ENCODE measurements around the gene HSFX1.
A peak's percentile ranks its signal among the peaks of the same experiment; 100 is the strongest.

Gene HSFX1

GRCh38 chrX:149807747-149808458 lies 34.0 kb downstream of the HSFX1 start:
- Histone ChIP-seq H2AFZ (ENCODE audit: low read depth, low read length) (no peak overlapping the region), H3K36me3 (replicated peaks; ENCODE audit: low read depth, low read length) (no peaks in the 10 kb centered on the region), H4K20me1 (ENCODE audit: insufficient read depth, low read length) (no peaks in the 10 kb centered on the region), H3K79me2 (ENCODE audit: low read length) (no peaks in the 10 kb centered on the region), H3K9ac (ENCODE audit: low read length) (no peak overlapping the region), H3K27ac (ENCODE audit: low read length) (no peak overlapping the region), H3K9me3 (ENCODE audit: insufficient read depth, low read length) (no peaks in the 10 kb centered on the region), H3K4me2 (ENCODE audit: low read length) (no peak overlapping the region), H3K4me1 (ENCODE audit: low read length) (no peaks in the 10 kb centered on the region), H3K27me3 (ENCODE audit: low read depth, low read length) (no peaks in the 10 kb centered on the region), H3K4me3 (ENCODE audit: low read length) (no peak overlapping the region)
- TF ChIP-seq CTCF (IDR thresholded peaks at IDR 0.05; ENCODE audit: low read depth, low read length): no peak
- no peak for TF ChIP-seq EZH2phosphoT487 (IDR thresholded peaks at IDR 0.05; ENCODE audit: low read depth)

- H3K4me3 ChIP-seq (ENCODE audit: low read length): no peak overlapping the region
- TF ChIP-seq EZH2phosphoT487 (IDR thresholded peaks at IDR 0.05; ENCODE audit: low read depth): no peak
- no peak for TF ChIP-seq CTCF (IDR thresholded peaks at IDR 0.05; ENCODE audit: low read depth, low read length)
- no peaks in the 10 kb centered on the region for H3K79me2 ChIP-seq (ENCODE audit: low read length)
- no peak overlapping the region for H3K27ac ChIP-seq (ENCODE audit: low read length)
- H4K20me1 ChIP-seq (ENCODE audit: insufficient read depth, low read length): no peaks in the 10 kb centered on the region
- H2AFZ ChIP-seq (ENCODE audit: low read depth, low read length): no peak overlapping the region
- H3K36me3 ChIP-seq (replicated peaks; ENCODE audit: low read depth, low read length): no peaks in the 10 kb centered on the region
- no peaks in the 10 kb centered on the region for H3K9me3 ChIP-seq (ENCODE audit: insufficient read depth, low read length)
- no peak overlapping the region for H3K4me2 ChIP-seq (ENCODE audit: low read length)
- peaks cover 6% of the 10 kb centered on the region; the same call in 1 of the 2 replicates for H3K27me3 ChIP-seq (ENCODE audit: low read depth, low read length)
- H3K4me1 ChIP-seq (ENCODE audit: low read length): no peaks in the 10 kb centered on the region
- no peak overlapping the region for H3K9ac ChIP-seq (ENCODE audit: low read length)
Measured at GRCh38 chrX:149818652-149819051, 44.8 kb downstream of the HSFX1 start.

GRCh38 chrX:149819371-149819770 lies 45.5 kb downstream of the HSFX1 start:
- Histone ChIP-seq H3K4me2 (ENCODE audit: low read length) (no peak overlapping the region), H3K27ac (ENCODE audit: low read length) (no peak overlapping the region), H3K27me3 (ENCODE audit: low read depth, low read length) (peaks cover 3% of the 10 kb centered on the region; the same call in 1 of the 2 replicates), H2AFZ (ENCODE audit: low read depth, low read length) (no peak overlapping the region), H3K9ac (ENCODE audit: low read length) (no peak overlapping the region), H3K36me3 (replicated peaks; ENCODE audit: low read depth, low read length) (no peaks in the 10 kb centered on the region), H3K79me2 (ENCODE audit: low read length) (no peaks in the 10 kb centered on the region), H4K20me1 (ENCODE audit: insufficient read depth, low read length) (no peaks in the 10 kb centered on the region), H3K9me3 (ENCODE audit: insufficient read depth, low read length) (no peaks in the 10 kb centered on the region), H3K4me3 (ENCODE audit: low read length) (no peak overlapping the region), H3K4me1 (ENCODE audit: low read length) (no peaks in the 10 kb centered on the region)
- no peak for TF ChIP-seq EZH2phosphoT487 (IDR thresholded peaks at IDR 0.05; ENCODE audit: low read depth)
- TF ChIP-seq CTCF (IDR thresholded peaks at IDR 0.05; ENCODE audit: low read depth, low read length): no peak

- H4K20me1 ChIP-seq (ENCODE audit: insufficient read depth, low read length): no peaks in the 10 kb centered on the region
- H2AFZ ChIP-seq (ENCODE audit: low read depth, low read length): no peak overlapping the region
- H3K4me3 ChIP-seq (ENCODE audit: low read length): no peak overlapping the region
- no peaks in the 10 kb centered on the region for H3K36me3 ChIP-seq (replicated peaks; ENCODE audit: low read depth, low read length)
- TF ChIP-seq CTCF (IDR thresholded peaks at IDR 0.05; ENCODE audit: low read depth, low read length): peak; percentile 57
- no peak for TF ChIP-seq EZH2phosphoT487 (IDR thresholded peaks at IDR 0.05; ENCODE audit: low read depth)
- H3K4me1 ChIP-seq (ENCODE audit: low read length): peaks cover 24% of the 10 kb centered on the region
- H3K9me3 ChIP-seq (ENCODE audit: insufficient read depth, low read length): no peaks in the 10 kb centered on the region
- no peak overlapping the region for H3K9ac ChIP-seq (ENCODE audit: low read length)
- H3K27ac ChIP-seq (ENCODE audit: low read length): no peak overlapping the region
- no peaks in the 10 kb centered on the region for H3K27me3 ChIP-seq (ENCODE audit: low read depth, low read length)
- H3K4me2 ChIP-seq (ENCODE audit: low read length): peak overlapping the region; percentile 22
- H3K79me2 ChIP-seq (ENCODE audit: low read length): no peaks in the 10 kb centered on the region
Measured at GRCh38 chrX:149825424-149825823, 51.6 kb downstream of the HSFX1 start.

Data from OCI-LY3 (cell line).